ENCODE results near the gene CACNB1.

Gene CACNB1

GRCh38 chr17:39197380-39198185, at the start of gene CACNB1:
Gene CACNB1, minus strand, starts transcription at chr17:39197669. Its CDS starts 174 bp downstream, at chr17:39197495.
- DNase-seq = peak; percentile 89

- DNase-seq = no peak
These were observed 48.8 kb upstream of the CACNB1 start for GRCh38 chr17:39246274-39246673.

GRCh38 chr17:39244600-39245570, 47.4 kb upstream of the CACNB1 start:
- DNase-seq = peak; percentile 95

GRCh38 chr17:39244016-39244599, 46.6 kb upstream of the CACNB1 start:
- DNase-seq = peak; percentile 54

- DNase-seq = peak; percentile 37
These were observed 45.7 kb upstream of the CACNB1 start for GRCh38 chr17:39243155-39243554.

- DNase-seq = peak; percentile 17
These were observed 43.2 kb upstream of the CACNB1 start for GRCh38 chr17:39240631-39241030.

GRCh38 chr17:39239640-39240314, 42.3 kb upstream of the CACNB1 start:
- peak; percentile 89 for DNase-seq

- peak; percentile 92 for DNase-seq
These were observed 41.0 kb upstream of the CACNB1 start for GRCh38 chr17:39238311-39238972.

- no peak for DNase-seq
These were observed 40.1 kb upstream of the CACNB1 start for GRCh38 chr17:39237586-39237985.

GRCh38 chr17:39236981-39237441, 39.5 kb upstream of the CACNB1 start:
- DNase-seq = no peak

- no peak for DNase-seq
These were observed 39.0 kb upstream of the CACNB1 start for GRCh38 chr17:39236450-39236927.

- peak; percentile 70 for DNase-seq
These were observed 38.3 kb upstream of the CACNB1 start for GRCh38 chr17:39235555-39236449.

- DNase-seq = peak; percentile 83
These were observed 34.4 kb upstream of the CACNB1 start for GRCh38 chr17:39231591-39232551.

GRCh38 chr17:39231091-39231561, 33.7 kb upstream of the CACNB1 start:
- no peak for DNase-seq

- no peak for DNase-seq
These were observed 32.9 kb upstream of the CACNB1 start for GRCh38 chr17:39230361-39230760.

- DNase-seq = no peak
These were observed 31.9 kb upstream of the CACNB1 start for GRCh38 chr17:39229274-39229913.

GRCh38 chr17:39227364-39227919, 30.0 kb upstream of the CACNB1 start:
- no peak for DNase-seq

- peak; percentile 78 for DNase-seq
These were observed 28.7 kb upstream of the CACNB1 start for GRCh38 chr17:39225959-39226683.
